Aorta (tissue), 5 donors: ENCODE results near the gene MEMO1. TPM values are rescaled to one million over a fixed set of nuclear protein-coding genes. Genes with fewer than 3 reads are reported as not detected.

Experiments
- ATAC-seq: fragments of 200-7000 bp; cut with Tn5 transposase; one replicate; pipeline ENCODE4 v1.9.1; 2022; ENCODE audit warnings: moderate library complexity; ENCODE audit not compliant: low FRiP score
- DNase-seq, 2 donors: peaks; one replicate each; pipeline ENCODE4 v3.0.0-alpha.2; 2020
- H3K27ac ChIP-seq, 2 donors: one replicate each; pipeline ENCODE4 v1.5.1; 2013; ENCODE audit warnings: low read length in 2 of 2, mild to moderate bottlenecking in 2 of 2, moderate library complexity in 2 of 2, control low read depth in 1 of 2, inconsistent platforms in 1 of 2, low read depth in 1 of 2
- H3K27me3 ChIP-seq, 2 donors: one replicate each; pipeline ENCODE4 v1.6.1; 2013; ENCODE audit warnings: control low read depth in 1 of 2, low read length in 1 of 2, mild to moderate bottlenecking in 1 of 2, moderate library complexity in 1 of 2; ENCODE audit not compliant: insufficient read depth in 2 of 2, control insufficient read depth in 1 of 2
- H3K36me3 ChIP-seq, 2 donors: one replicate each; pipeline ENCODE4 v1.6.1; 2013; ENCODE audit warnings: control low read depth in 1 of 2, low read length in 1 of 2, mild to moderate bottlenecking in 1 of 2; ENCODE audit not compliant: insufficient read depth in 2 of 2, control insufficient read depth in 1 of 2
- H3K4me1 ChIP-seq, 2 donors: one replicate each; pipeline ENCODE4 v1.6.1; 2013; ENCODE audit warnings: low read length in 2 of 2, control low read depth in 1 of 2, mild to moderate bottlenecking in 1 of 2, moderate library complexity in 1 of 2; ENCODE audit not compliant: insufficient read depth in 2 of 2, control insufficient read depth in 1 of 2
- H3K4me3 ChIP-seq, 2 donors: one replicate each; pipeline ENCODE4 v1.5.1; 2013; ENCODE audit warnings: low read length in 2 of 2, control low read depth in 1 of 2, mild to moderate bottlenecking in 1 of 2
- H3K9me3 ChIP-seq: one replicate; pipeline ENCODE4 v1.6.1; 2013; ENCODE audit warnings: mild to moderate bottlenecking, low read length; ENCODE audit not compliant: control insufficient read depth
- WGBS, 2 donors: extraction: QIAGEN DNeasy Blood & Tissue Kit; methylation state at CpG; one replicate each; pipeline ENCODE4 v1.1.7; 2013; 5-methylcytosine and 5-hydroxymethylcytosine counted together
- intact Hi-C, 2 donors: fragments of 100-400 bp; cut with DNase I; formaldehyde crosslinking; loops; one replicate each; pipeline versions ENCODE4 v1.14.2 to v1.15.0; 2022
- polyA plus RNA-seq, 2 donors: library from polyadenylated mRNA; stranded (reverse); fragments of 200-250 nt; gene quantifications; one replicate each; pipeline ENCODE4 v1.2.3, GENCODE V29; 2013
- total RNA-seq, 2 donors: library from RNA; stranded (reverse); fragmentation: NEBNext Ultra II Directional; extraction: Animal tissue kit (Norgen Biotek cat#: 25700); gene quantifications; one replicate each; pipeline ENCODE4 v1.2.1, GENCODE V29; 2021
- donor health status: healthy with polysubstance abuse.
- donor health status: Bipolar disorder and iron deficiency.
- donor health status: DM: no; HTN: no; CAD: no.
- donor health status: DM: no; HTN: no; CAD: no.
- donor health status: DM: yes; HTN: yes; CAD: no.

MEMO1 gene
- total and polyA plus RNA-seq, 4 donors: 26.5 to 36.2 (median 31.1) TPM

DNA sequence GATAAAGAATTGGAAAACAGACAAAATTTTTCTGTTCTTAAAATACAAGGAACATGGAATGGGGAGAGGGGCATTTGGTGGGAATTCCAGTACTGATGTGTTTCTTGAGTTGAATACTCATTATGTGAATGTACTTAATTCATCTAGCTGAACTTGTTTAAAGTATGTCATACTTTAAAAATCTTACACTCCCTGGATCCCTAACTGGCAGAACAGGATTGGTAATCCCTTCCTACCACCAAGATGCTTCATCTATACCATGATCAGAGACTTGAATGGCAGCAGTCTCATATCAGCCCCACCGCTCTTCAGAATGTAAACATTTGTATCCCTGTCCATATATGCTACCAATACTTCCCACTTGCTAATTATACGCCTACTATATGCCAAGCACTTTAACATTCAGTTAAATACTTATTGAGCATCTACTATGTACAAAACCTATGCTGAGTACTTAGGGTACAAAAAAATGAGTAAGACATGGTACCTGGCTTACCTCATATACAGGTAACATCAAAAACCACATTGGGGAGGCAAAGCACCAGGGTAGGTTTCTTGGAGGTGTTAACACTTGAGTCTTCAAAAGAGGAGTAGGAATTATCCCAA lies 5.3 kb downstream of the MEMO1 start:
- no peak for DNase-seq
- H3K9me3 ChIP-seq: no peaks in the 10 kb centered on the region
- no peaks in the 10 kb centered on the region for H3K36me3 ChIP-seq
- H3K27me3 ChIP-seq: no peaks in the 10 kb centered on the region
- H3K4me3 ChIP-seq: no peak overlapping the region
- ATAC-seq: no peak
- no peak overlapping the region for H3K27ac ChIP-seq
- H3K4me1 ChIP-seq: peaks cover 0 to 2% of the 10 kb centered on the region in 2 donors
- 97 to 98% methylated on average over 2 of the region's 2 CpGs for WGBS, 2 donors
- intact Hi-C loops: no loop called here

DNA sequence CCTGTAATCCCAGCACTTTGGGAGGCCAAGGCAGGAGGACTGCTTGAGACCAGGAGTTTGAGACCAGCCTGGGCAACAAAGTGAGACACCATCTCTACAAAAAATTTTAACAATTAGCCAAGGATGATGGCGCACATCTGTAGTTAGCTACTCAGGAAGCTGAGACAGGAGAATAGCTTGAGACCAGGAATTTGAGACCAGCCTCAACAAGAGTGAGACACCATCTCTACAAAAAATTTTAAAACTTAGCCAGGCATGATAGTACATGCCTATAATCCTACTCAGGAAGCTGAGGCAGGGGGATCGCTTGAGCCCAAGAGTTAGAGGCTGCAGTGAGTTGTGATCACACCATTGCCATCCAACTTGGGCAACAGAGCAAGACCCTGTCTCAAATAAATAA lies 7.0 kb downstream of the MEMO1 start:
- no peaks in the 10 kb centered on the region for H3K36me3 ChIP-seq
- no peak overlapping the region for H3K27ac ChIP-seq
- H3K27me3 ChIP-seq: no peaks in the 10 kb centered on the region
- 96 to 98% methylated on average over 2 of the region's 2 CpGs for WGBS, 2 donors
- H3K4me1 ChIP-seq: peaks cover 0 to 2% of the 10 kb centered on the region in 2 donors
- H3K4me3 ChIP-seq: no peak overlapping the region
- DNase-seq (no peak), ATAC-seq (no peak)
- H3K9me3 ChIP-seq: no peaks in the 10 kb centered on the region
- intact Hi-C loops: no loop called here

DNA sequence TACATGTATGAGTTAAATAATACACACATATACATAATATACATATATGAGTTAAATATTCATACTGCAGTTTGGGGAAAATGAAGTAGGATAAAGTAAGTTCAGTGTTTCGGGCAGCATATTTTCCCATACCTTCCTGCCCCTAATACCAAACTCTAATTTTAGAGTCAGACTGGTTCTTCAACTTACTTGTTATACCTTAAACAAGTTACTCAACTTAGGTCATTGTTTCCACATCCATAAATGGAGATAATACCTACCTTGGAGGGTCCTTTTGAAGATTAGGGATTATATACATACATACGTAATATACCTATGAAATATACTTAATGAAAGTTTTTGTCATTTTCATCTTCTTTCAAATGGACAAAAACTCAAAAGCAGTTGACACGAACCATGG lies 8.4 kb downstream of the MEMO1 start:
- intact Hi-C loops: no loop called here
- WGBS, 2 donors: 93% methylated on average over 3 of the region's 3 CpGs
- no peaks in the 10 kb centered on the region for H3K27me3 ChIP-seq

DNA sequence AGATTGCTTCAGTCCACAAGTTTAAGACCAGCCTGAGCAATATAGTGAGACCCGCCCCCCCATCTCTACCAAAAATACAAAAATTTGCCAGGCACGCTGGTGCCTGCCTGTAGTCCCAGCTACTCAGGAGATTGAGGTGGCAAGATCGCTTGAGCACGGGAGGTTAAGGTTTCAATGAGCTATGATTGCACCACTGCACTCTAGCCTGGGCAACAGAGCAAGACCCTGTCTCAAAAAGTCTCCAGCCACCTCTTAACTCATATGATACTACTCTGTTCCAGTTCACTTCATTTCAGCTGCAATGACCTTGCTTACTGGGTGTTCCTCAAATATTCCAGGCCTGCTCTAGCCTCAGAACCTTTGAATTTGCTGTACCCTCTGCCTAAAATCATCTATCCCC lies 11.4 kb downstream of the MEMO1 start:
- Histone ChIP-seq H3K36me3 (no peaks in the 10 kb centered on the region), H3K9me3 (no peaks in the 10 kb centered on the region), H3K27me3 (no peaks in the 10 kb centered on the region), H3K4me1 (no peaks in the 10 kb centered on the region), H3K4me3 (no peak overlapping the region), H3K27ac (no peak overlapping the region)
- DNase-seq (no peak), ATAC-seq (no peak)
- intact Hi-C loops: no loop called here
- WGBS, 2 donors: 98% methylated on average over 4 of the region's 4 CpGs

More for the DNA sequence above, 8.4 kb downstream of the MEMO1 start:
- Histone ChIP-seq H3K4me3 (no peak overlapping the region), H3K4me1 (peaks cover 0 to 2% of the 10 kb centered on the region in 2 donors), H3K9me3 (no peaks in the 10 kb centered on the region), H3K27ac (no peak overlapping the region), H3K36me3 (no peaks in the 10 kb centered on the region)
- ATAC-seq (no peak), DNase-seq (no peak)

DNA sequence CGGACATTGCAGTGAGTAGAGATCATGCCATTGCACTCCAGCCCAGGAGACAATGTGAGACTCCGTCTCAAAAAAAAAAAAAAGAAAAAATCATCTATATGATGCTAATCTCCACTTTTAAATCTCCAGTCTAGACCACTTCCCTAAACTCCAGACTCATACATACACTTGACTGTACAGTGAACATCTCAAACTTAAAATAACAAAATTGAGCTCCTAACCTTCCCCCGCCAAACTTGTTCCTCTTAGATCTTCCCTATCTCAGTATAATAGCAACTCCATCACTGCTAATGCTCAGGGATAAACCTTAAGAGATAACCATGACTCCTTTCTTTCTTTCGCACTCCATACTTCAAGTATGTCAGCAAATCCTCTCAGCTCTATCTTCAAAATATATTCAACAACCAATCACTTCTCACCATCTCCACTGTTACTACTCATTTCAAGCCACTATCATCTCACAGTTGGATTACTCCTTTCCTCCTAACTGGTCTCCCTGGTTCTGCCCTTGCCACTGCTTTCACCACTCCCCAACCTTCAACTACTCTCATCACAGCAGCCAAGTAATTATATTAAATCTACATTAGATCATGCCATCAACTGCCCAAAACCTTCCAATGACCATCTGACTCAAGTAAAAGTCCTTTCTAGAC lies 12.0 kb downstream of the MEMO1 start:
- Histone ChIP-seq H3K4me1 (no peaks in the 10 kb centered on the region), H3K36me3 (no peaks in the 10 kb centered on the region), H3K4me3 (no peak overlapping the region), H3K27me3 (no peaks in the 10 kb centered on the region), H3K9me3 (no peaks in the 10 kb centered on the region), H3K27ac (no peak overlapping the region)
- WGBS, 2 donors: 93 to 97% methylated on average over 4 of the region's 4 CpGs
- ATAC-seq (no peak), DNase-seq (no peak)
- intact Hi-C loops: no loop called here

DNA sequence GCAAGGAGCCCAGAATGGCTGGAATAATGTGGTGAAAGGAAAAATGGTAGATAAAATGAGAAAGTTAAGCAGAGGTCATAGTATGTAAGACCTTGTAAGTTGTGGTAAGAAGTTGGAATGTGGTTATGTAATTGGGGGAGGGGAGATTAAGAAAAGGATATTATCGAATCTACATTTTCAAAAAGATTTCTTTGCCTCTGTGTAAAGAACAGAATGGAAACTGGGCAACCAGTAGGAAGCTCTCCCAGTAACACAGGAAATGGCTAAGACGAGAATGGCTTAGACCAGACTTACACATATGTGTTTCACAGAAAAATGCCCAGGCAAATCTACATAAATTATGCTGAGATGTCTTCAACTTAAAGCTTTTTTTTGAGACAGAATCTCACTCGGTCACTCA lies 13.2 kb downstream of the MEMO1 start:
- no peaks in the 10 kb centered on the region for H3K4me1 ChIP-seq
- DNase-seq (no peak), ATAC-seq (no peak)
- intact Hi-C loops: no loop called here
- H3K9me3 ChIP-seq: no peaks in the 10 kb centered on the region
- H3K27me3 ChIP-seq: no peaks in the 10 kb centered on the region
- H3K36me3 ChIP-seq: no peaks in the 10 kb centered on the region
- no peak overlapping the region for H3K27ac ChIP-seq
- H3K4me3 ChIP-seq: no peak overlapping the region
- 51 to 64% methylated on average over 3 of the region's 3 CpGs for WGBS, 2 donors

DNA sequence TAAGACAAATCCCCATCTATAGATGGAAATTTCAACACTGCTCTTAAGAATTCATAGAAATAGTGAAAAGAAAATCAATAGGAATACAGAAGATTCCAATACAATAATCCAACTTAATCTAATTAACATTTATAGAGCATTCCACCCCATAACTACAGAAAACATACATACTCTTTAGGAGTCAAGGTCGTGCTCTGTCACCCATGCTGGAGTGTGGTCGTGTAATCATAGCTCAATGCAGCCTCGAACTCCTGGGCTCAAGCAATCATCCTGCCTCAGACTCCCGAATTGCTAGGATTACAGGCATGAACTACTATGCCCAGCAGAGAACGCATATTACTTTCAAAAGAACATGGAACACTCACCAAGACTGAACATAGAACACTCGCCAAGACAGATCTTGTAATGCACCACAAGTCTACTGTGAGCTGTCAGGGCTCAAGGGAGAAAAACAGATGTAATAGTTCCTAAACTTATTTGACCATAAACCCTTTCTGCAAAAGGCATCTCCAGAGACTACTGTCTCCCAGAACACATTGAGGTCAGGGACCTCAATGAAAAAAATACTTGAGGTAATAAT lies 14.1 kb downstream of the MEMO1 start:
- H3K27ac ChIP-seq: no peak overlapping the region
- WGBS, 2 donors: 89 to 91% methylated on average over 6 of the region's 6 CpGs
- DNase-seq (no peak), ATAC-seq (no peak)
- no peaks in the 10 kb centered on the region for H3K36me3 ChIP-seq
- no peaks in the 10 kb centered on the region for H3K9me3 ChIP-seq
- no peaks in the 10 kb centered on the region for H3K4me1 ChIP-seq
- no peak overlapping the region for H3K4me3 ChIP-seq
- no peaks in the 10 kb centered on the region for H3K27me3 ChIP-seq
- intact Hi-C loops: no loop called here

DNA sequence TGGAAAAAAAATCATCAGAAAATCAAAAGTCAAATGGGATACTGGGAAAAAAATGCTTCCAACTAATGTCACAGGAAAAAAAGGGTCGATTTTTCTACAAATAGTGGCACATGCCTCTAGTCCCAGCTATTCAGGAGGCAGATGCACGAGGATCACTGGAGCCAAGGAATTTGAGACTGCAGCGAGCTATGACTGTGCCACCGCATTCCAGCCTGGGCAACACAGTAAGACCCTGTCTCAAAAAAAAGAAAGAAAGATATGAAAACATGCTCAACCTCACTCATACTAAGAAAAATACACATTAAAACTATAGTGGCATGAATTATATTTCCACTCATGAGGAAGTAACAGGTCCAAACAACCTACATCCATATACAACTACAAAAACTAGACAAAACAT lies 17.9 kb downstream of the MEMO1 start:
- intact Hi-C loops: no loop called here
- H3K27ac ChIP-seq: no peak overlapping the region
- DNase-seq: no peak
- 85 to 86% methylated on average over 4 of the region's 4 CpGs for WGBS, 2 donors
- no peak overlapping the region for H3K4me3 ChIP-seq
- no peak for ATAC-seq
- no peaks in the 10 kb centered on the region for H3K4me1 ChIP-seq
- H3K27me3 ChIP-seq: no peaks in the 10 kb centered on the region
- H3K9me3 ChIP-seq: no peaks in the 10 kb centered on the region
- no peaks in the 10 kb centered on the region for H3K36me3 ChIP-seq

DNA sequence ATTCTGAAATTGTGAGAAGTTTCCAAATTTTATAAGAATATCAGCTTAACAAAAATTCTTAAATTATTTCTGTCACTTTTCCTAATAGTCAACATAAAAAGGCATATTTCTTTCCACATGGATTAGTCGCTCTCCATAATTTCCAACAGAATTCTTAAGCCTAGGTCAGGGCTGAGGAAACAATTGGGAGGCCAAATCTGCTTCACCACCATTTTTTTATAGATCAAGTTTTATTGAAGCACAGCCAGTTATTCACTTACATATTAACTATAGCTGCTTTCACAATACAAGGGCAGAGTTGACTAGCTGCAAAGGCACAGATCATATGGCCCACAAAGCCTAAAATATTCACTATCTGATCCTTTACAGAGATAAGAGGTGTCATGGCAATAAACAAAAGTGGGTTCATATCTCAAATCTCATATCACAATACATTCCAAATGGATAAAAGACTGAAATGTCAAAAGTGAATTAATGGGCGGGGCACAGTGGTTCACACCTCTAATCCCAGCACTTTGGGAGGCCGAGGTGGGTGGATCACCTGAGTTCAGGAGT lies 18.7 kb downstream of the MEMO1 start:
- ATAC-seq: no peak
- no peak overlapping the region for H3K27ac ChIP-seq
- WGBS, 2 donors: 94% methylated on average over 3 of the region's 3 CpGs

More for the DNA sequence above, 18.7 kb downstream of the MEMO1 start:
- no peaks in the 10 kb centered on the region for H3K27me3 ChIP-seq
- no peaks in the 10 kb centered on the region for H3K4me1 ChIP-seq
- intact Hi-C loops: no loop called here
- H3K4me3 ChIP-seq: no peak overlapping the region
- H3K9me3 ChIP-seq: no peaks in the 10 kb centered on the region
- DNase-seq: no peak
- H3K36me3 ChIP-seq: no peaks in the 10 kb centered on the region
